WTC11 (cell line): Measurements from ENCODE around the gene SPATA17. TPM values are rescaled to one million over a fixed set of nuclear protein-coding genes. Genes with fewer than 3 reads are reported as not detected.

Experiments
- ATAC-seq: fragments of 200-7000 bp; cut with Tn5 transposase; 2 replicates; pipeline ENCODE4 v1.10.0; 2021; ENCODE audit warnings: mild to moderate bottlenecking, moderate library complexity
- CTCF ChIA-PET: fragments of 300-600 bp; sonication (Branson Sonifier 250); formaldehyde crosslinking; loops from one replicate; lab custom pipeline; 2021; ENCODE audit warnings: antibody characterized with exemption; lab: Charles Lee
- POLR2A ChIA-PET: fragments of 350-600 bp; sonication (Branson Sonifier 250); formaldehyde crosslinking; loops from one replicate; lab custom pipeline; 2021; ENCODE audit warnings: antibody characterized with exemption; lab: Charles Lee
- DNase-seq: peaks from one replicate; pipeline ENCODE4 v3.0.0; 2021; ENCODE audit warnings: low spot score
- H3K27ac Mint-ChIP-seq: 2 replicates; pipeline ENCODE4 v1.8.0; 2021; ENCODE audit warnings: mixed read lengths
- H3K27me3 Mint-ChIP-seq: 2 replicates; pipeline ENCODE4 v1.8.0; 2021; ENCODE audit warnings: low read depth, mild to moderate bottlenecking, moderate library complexity, mixed read lengths
- H3K36me3 Mint-ChIP-seq: 2 replicates; pipeline ENCODE4 v1.8.0; 2021; ENCODE audit warnings: mixed read lengths
- H3K4me1 Mint-ChIP-seq: 2 replicates; pipeline ENCODE4 v1.8.0; 2022; ENCODE audit warnings: mixed read lengths
- H3K4me3 Mint-ChIP-seq: 2 replicates; pipeline ENCODE4 v1.8.0; 2021; ENCODE audit warnings: mild to moderate bottlenecking, moderate library complexity, mixed read lengths
- H3K9me3 Mint-ChIP-seq: 2 replicates; pipeline ENCODE4 v1.8.0; 2021; ENCODE audit warnings: mixed read lengths
- AR ChIP-seq: fragments of 250-450 bp; sonication (Bioruptor Pico); IDR thresholded peaks from 2 replicates; pipeline ENCODE4 v1.9.0; 2021; ENCODE audit warnings: mild to moderate bottlenecking
- ATF6 ChIP-seq: sonication (generic); formaldehyde crosslinking; IDR thresholded peaks from 2 replicates; pipeline ENCODE4 v1.8.1; 2023; ENCODE audit warnings: mild to moderate bottlenecking, missing genetic modification reagents
- E2F5 ChIP-seq: sonication (generic); formaldehyde crosslinking; IDR thresholded peaks from 2 replicates; pipeline ENCODE4 v1.8.1; 2022; ENCODE audit warnings: mild to moderate bottlenecking, moderate library complexity, missing genetic modification reagents
- FOXP4 ChIP-seq: sonication (generic); formaldehyde crosslinking; IDR thresholded peaks from 2 replicates; pipeline ENCODE4 v1.8.0; 2022; ENCODE audit warnings: mild to moderate bottlenecking, missing genetic modification reagents
- GTF2I ChIP-seq: fragments of 250-450 bp; sonication (Bioruptor Pico); conservative IDR thresholded peaks from 2 replicates; pipeline ENCODE4 v1.4.0; 2021; ENCODE audit warnings: mild to moderate bottlenecking
- HMGXB4 ChIP-seq: sonication (generic); formaldehyde crosslinking; IDR thresholded peaks from 2 replicates; pipeline ENCODE4 v1.8.1; 2023; ENCODE audit warnings: mild to moderate bottlenecking, moderate library complexity, missing genetic modification reagents
- KAT7 ChIP-seq: sonication (generic); formaldehyde crosslinking; IDR thresholded peaks from 2 replicates; pipeline ENCODE4 v1.8.1; 2023; ENCODE audit warnings: missing genetic modification reagents, mild to moderate bottlenecking, borderline replicate concordance
- NR2C2 ChIP-seq: sonication (generic); formaldehyde crosslinking; IDR thresholded peaks from 2 replicates; pipeline ENCODE4 v1.8.0; 2022; ENCODE audit warnings: mild to moderate bottlenecking, missing genetic modification reagents
- PREB ChIP-seq: sonication (generic); formaldehyde crosslinking; IDR thresholded peaks from 2 replicates; pipeline ENCODE4 v1.8.1; 2022; ENCODE audit warnings: mild to moderate bottlenecking, missing genetic modification reagents, moderate library complexity, borderline replicate concordance
- RORB ChIP-seq: fragments of 250-450 bp; sonication (Bioruptor Pico); IDR thresholded peaks from 2 replicates; pipeline ENCODE4 v1.9.0; 2021; ENCODE audit warnings: mild to moderate bottlenecking
- STAT6 ChIP-seq: sonication (generic); formaldehyde crosslinking; conservative IDR thresholded peaks from 2 replicates; pipeline ENCODE4 v1.8.1; 2023; ENCODE audit warnings: mild to moderate bottlenecking, low read depth, missing genetic modification reagents, moderate library complexity
- TEAD1 ChIP-seq: sonication (generic); formaldehyde crosslinking; IDR thresholded peaks from 2 replicates; pipeline ENCODE4 v1.8.0; 2022; ENCODE audit warnings: mild to moderate bottlenecking, missing genetic modification reagents
- USF1 ChIP-seq: sonication (generic); formaldehyde crosslinking; IDR thresholded peaks from 2 replicates; pipeline ENCODE4 v1.8.0; 2022; ENCODE audit warnings: mild to moderate bottlenecking, missing genetic modification reagents
- USF2 ChIP-seq: sonication (generic); formaldehyde crosslinking; IDR thresholded peaks from 2 replicates; pipeline ENCODE4 v1.8.1; 2023; ENCODE audit warnings: mild to moderate bottlenecking, missing genetic modification reagents, moderate library complexity
- ZNF219 ChIP-seq: sonication (generic); formaldehyde crosslinking; IDR thresholded peaks from 2 replicates; pipeline ENCODE4 v1.8.0; 2023; ENCODE audit warnings: missing genetic modification reagents, mild to moderate bottlenecking, borderline replicate concordance
- total RNA-seq: library from RNA; stranded (reverse); gene quantifications from 3 replicates; pipeline ENCODE4 v1.2.3, GENCODE V29; 2021

Gene SPATA17
- total RNA-seq, 1 experiment from 2014 or later = 1.3 TPM

GRCh38 chr1:217715681-217716080 lies 84.5 kb downstream of the SPATA17 start:
- Mint-ChIP-seq H3K4me3 (no peak overlapping the region), H3K36me3 (no peaks in the 10 kb centered on the region), H3K4me1 (peaks cover 5% of the 10 kb centered on the region), H3K27ac (no peak overlapping the region), H3K27me3 (no peaks in the 10 kb centered on the region), H3K9me3 (no peaks in the 10 kb centered on the region)
- ChIA-PET CTCF (no interaction called here), POLR2A (no interaction called here)
- DNase-seq (no peak), ATAC-seq (no peak)
- no peak for TF ChIP-seq STAT6
- no peak for TF ChIP-seq NR2C2 (CRISPR knock-in tag)
- TF ChIP-seq USF1 (CRISPR knock-in tag) = no peak
- TF ChIP-seq E2F5 = no peak
- no peak for TF ChIP-seq ZNF219 (CRISPR knock-in tag)
- TF ChIP-seq GTF2I (CRISPR knock-in tag) = no peak
- TF ChIP-seq HMGXB4 (CRISPR knock-in tag) = no peak
- no peak for TF ChIP-seq RORB (CRISPR knock-in tag)
- no peak for TF ChIP-seq USF2
- TF ChIP-seq AR (CRISPR knock-in tag) = no peak
- TF ChIP-seq TEAD1 = no peak
- TF ChIP-seq KAT7 (CRISPR knock-in tag) = no peak
- TF ChIP-seq ATF6 (CRISPR knock-in tag) = no peak
- no peak for TF ChIP-seq PREB (CRISPR knock-in tag)
- no peak for TF ChIP-seq FOXP4
